Posterior vena cava (tissue), 2 donors: ENCODE measurements around the gene ATP10A. TPM values are rescaled to one million over a fixed set of nuclear protein-coding genes. Genes with fewer than 3 reads are reported as not detected.
A peak's percentile ranks its signal among the peaks of the same experiment; 100 is the strongest.
"Not testable (repeated sequence)": the region's sequence is repeated elsewhere in the genome, so short reads cannot be mapped to it uniquely, and the experiment has no call there.

Experiments
- DNase-seq: peaks from one replicate; pipeline ENCODE4 v3.0.0-alpha.2; 2020; ENCODE audit warnings: low spot score
- intact Hi-C, 2 donors: fragments of 100-400 bp; cut with DNase I; formaldehyde crosslinking; loops; one replicate each; pipeline versions ENCODE4 v1.14.1 to v1.14.2; 2022 to 2023
- total RNA-seq, 2 donors: library from RNA; stranded (reverse); fragmentation: NEBNext Ultra II Directional; extraction: Animal tissue kit (Norgen Biotek cat#: 25700); gene quantifications; one replicate each; pipeline ENCODE4 v1.2.1, GENCODE V29; 2021
- donor health status: DM: yes; HTN: yes; CAD: no.
- donor health status: DM: yes; HTN: yes; CAD: no.

Gene ATP10A
- total RNA-seq, 2 donors from 2014 or later, result 18.7 to 21.5 TPM

DNA sequence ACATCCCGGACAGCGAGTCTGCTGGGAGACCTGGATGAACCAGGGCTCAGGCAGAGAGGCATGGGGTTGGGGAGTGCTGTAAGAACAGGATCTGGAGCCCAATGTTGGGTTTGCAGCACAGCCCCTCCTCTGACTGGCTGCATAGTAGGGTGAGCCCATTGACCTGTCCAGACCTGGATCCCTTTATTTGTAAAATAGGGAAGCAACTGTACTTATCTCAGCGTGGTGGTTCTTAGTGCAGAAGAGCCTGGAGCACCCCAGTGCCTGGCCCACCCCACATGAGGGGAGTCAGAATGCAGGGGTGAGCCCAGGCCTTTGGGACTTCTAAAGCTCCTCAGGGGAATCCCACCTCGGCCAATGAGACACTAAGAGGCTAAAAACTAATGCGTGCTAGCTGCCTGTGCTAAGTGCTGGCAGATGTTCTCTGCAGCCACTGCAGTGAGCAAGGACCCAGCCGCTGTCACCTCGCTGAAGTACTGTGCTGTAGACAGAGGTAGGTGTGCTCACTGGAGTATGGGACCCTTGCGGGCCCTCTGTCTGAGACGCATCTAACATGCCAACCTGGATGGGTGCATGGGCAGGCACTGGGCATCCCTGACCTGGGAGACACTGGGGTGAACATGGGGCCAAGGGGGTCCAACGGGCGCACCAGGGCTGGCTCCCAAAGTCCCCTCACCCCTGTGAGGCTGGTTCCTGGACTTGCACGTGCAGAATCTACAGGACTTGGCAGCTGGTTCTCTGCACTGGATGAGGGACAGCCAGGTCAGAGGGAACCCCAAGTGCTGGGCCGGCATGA lies 95.6 kb downstream of the ATP10A start:
- DNase-seq, result no peak
- intact Hi-C loops, result no loop called here

DNA sequence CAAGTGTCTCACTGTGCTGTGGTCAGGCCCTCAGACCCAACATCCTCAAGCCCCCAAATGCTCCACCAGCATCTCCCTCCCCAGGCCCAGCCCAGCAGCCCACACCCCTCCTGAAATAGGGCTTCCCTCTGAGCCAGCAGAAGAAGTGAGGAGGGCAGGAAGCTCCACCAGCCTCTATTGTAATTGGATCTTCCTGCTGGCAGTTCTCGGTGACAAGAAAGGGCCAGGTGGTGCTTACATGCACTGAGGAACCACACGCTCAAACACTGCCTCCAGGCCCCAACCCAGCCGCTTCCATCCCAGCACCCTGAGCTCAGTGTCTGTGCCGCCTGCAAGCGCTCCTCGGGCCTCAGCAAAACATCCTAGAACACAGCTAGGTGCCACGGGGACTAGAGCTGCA lies 96.7 kb downstream of the ATP10A start:
- intact Hi-C loops, result no loop called here

GRCh38 chr15:25764980-25765735 lies 98.0 kb downstream of the ATP10A start:
- DNase-seq, result no peak
- intact Hi-C loops, result no loop called here

More for the DNA sequence above, 96.7 kb downstream of the ATP10A start:
- DNase-seq, result no peak

DNA sequence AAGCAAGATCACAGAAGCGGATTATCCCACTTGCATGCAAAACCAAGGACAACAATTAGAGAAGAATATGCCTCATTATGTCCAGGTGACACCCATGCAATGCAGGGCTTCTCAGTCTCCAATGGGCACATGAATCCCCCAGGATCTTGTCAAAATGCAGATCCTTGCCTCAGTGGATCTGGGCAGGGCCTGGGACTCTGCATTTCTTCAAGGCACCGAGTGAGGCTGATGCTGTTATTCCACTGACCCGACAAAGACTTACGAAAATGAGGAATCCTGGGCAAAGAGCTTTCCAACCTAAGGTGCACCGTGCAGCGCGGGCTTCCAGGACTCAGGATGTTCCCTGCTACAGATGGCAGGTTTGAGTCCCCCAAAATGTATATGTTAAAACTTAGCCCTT lies 99.2 kb downstream of the ATP10A start:
- DNase-seq, result no peak

DNA sequence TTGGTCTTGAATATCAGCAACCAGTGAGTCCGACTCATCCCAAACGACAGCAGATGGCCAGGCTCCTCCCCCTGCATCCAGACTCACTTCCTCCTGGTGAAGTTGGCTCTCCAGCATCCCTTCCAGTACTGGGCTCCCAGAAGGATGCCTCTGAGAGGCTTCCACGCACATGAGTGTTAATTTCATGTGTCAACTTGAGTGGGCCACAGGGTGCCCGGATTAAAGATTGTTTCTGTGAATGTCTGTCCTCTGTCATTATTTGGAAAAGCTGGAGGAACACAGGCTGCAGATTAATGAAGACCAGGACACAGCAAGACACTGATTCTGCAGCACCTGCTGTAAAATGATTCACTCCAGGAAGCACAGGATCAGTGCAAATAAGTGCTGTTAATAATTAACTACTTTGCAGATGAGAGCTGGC lies 99.8 kb downstream of the ATP10A start:
- intact Hi-C loops, result no loop called here
- peak; percentile 48 for DNase-seq

More for the DNA sequence above, 99.2 kb downstream of the ATP10A start:
- intact Hi-C loops, result no loop called here

DNA sequence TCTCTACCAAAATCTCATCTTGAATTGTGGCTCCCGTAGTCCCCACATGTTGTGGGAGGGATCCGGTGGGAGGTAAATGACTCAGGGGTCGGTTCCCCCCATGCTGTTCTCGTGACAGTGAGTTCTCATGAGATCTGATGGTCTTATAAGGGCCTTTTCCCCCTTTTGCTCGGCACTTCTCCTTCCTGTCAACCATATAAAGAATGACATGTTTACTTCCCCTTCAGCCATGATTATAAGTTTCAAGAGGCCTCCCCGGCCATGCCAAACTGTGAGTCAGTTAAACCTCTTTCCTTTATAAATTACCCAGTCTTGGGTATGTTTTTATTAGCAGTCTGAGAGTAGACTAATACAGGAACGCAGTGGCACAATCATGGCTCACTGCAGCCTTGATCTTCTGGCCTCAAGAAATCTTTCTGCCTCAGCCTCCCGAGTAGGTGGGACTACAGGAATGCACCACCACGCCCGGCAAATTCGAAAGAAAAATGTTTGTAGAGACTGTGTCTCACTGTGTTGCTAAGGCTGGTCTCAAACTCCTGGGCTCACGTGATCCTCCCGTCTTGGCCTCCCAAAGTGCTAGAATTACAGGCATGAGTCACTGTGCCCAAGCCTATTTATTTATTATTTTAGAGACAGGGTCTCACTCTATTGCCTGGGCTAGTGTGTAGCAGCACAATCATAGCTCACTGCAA lies 101.0 kb downstream of the ATP10A start:
- peak; percentile 35 for DNase-seq
- intact Hi-C loops, result no loop called here

- intact Hi-C loops, result no loop called here
- DNase-seq, result no peak
Observed at GRCh38 chr15:25759421-25759820, 103.7 kb downstream of the ATP10A start.

- DNase-seq, intact Hi-C loops: not testable (repeated sequence)
Observed at GRCh38 chr15:25758612-25759011, 104.5 kb downstream of the ATP10A start.

- no peak for DNase-seq
- intact Hi-C loops, result no loop called here
Observed at GRCh38 chr15:25743548-25744275, 119.4 kb downstream of the ATP10A start.

DNA sequence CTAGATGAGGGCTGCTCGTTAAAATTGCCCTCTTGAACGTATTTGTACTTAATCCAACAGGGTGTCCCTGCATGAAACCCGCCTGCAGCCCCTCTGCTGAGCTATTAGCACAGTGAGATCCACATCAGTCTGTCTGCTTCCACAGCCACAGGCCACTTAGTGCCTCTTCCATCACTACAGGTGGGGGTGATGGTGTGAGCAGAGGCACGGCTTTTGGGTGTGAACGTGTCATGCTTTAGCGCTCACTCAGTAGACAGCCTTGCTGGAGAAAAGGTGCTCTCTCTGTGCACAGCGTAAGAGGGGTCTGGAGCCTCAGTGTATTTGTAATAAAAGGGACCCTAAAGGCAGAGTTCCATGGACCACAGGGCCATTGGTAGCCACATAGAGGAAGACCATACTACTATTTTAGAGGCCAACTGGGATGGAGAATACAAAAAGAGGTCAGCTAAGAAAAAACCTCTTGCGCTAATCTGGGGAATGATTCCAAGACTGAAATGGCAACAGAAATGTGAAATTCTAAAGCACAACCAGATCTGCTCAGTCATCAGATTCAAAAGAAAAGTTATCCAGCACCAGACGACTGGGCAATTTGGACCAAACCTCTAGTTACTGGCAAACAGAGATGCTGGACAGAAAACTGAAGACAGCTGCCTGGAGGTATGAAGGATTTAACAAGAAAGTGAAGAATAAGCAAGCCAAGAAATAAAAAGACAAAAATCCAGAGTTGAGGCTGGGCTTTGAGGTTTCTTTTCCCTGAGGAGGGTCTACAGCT lies 120.2 kb downstream of the ATP10A start:
- intact Hi-C loops, result no loop called here
- no peak for DNase-seq

DNA sequence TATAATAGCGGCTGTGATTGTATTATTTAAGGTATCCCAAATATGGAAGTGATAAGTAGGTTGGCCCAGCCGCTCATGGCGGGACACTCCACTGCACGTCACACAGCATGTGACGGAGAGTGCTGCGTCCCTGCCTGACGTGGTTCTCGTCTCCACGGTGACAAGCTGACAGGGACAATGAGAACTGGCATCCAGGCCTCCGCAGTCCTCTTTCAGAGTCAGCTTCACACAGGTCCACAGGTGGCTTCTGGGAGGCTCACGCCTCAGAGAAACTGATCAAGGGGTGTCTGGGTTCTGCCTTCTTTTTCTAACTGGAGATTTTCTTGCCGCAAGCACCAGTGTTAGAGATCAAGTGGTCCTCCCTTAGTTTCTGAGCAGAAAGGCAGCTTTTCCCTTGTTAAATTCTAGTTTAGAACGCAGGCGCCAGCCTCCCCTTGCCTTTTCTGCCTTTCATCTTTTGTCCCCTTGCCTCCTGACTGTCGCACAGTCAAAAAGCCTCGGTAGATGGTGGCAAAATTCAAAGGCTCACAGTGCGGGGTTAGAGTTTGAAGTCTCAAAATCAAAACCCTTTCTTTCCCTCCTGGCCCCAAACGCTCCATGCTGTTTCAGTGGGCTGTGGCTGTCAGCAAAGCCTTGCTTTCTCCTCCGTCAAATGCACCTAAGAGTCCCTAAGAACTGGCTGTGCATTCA lies 120.9 kb downstream of the ATP10A start:
- intact Hi-C loops, result no loop called here
- no peak for DNase-seq

DNA sequence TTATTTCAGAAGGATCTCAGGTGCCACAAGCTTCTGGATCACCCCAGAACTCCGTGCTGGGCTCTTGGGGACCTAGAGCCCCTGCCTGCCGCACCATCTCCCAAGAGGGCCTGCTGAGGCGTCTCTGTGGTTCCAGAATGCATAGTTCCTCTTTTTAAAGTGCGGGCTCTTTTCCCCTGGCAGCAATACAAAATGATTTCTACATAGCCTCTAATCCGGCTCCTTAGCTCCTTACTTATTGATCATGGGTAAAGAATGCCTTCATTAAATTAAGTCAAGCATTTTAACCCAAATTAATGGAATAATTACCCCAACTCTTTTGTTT lies 121.9 kb downstream of the ATP10A start:
- DNase-seq, result no peak
- intact Hi-C loops, result no loop called here

GRCh38 chr15:25740383-25741255 lies 122.5 kb downstream of the ATP10A start:
- no peak for DNase-seq
- intact Hi-C loops, result no loop called here

DNA sequence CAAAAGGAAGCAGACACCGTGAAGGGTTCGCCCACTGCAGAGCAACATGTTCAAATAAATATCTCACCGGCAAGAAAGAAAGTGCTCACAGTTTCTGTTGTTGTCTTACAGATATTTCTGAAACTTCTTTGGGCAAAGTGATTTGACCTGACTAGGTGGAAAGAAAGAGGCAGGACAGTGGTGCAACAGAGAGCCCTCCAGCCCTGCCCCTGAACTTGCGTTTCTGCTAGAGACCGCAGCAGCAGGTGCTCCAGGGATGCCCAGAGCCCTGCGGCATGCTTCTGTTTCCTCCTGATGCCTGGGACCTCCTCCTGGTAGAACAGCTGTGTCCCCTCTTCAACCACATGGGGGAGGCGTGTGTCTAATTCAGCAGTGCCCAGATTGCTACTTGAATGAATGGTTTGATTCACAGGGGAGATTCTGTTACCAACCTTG lies 123.4 kb downstream of the ATP10A start:
- DNase-seq, result no peak
- intact Hi-C loops, result no loop called here

DNA sequence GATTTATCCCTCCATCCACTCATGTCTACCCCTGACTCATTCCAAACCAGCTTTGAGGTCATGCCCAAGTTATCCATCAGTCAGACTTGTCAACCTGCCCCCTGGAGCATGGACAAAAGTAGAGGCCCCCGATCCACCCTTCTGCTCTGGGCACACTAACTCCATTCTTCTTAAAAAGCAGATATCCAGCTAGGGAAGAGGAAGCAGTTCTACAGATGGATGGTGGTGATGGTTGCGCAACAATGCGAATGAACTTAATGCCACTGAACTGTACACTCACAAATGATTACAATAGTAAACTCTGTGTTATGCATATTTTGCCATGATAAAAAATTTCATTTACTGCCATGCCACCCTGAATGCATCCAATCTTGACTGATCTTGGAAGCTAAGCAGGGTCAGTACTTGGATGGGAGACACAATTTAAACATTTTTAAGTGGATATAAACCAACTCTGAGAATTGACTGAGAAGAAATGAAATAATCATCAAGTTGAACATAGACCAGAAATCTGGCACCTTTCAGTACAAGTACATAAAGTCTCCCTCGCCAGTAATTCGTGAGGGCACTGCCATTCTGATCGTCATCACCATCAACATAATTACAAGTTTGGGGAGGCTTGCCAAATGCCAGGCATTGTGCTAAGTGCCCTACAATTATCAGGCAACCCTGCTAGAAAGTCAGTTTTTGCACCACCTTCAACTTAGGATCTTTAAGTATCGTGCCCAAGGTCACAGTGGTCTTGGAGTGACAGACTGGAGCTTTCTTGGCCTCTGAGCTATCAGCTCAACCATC lies 124.8 kb downstream of the ATP10A start:
- intact Hi-C loops, result no loop called here
- no peak for DNase-seq

GRCh38 chr15:25737218-25737643 lies 125.9 kb downstream of the ATP10A start:
- DNase-seq, result no peak
- intact Hi-C loops, result no loop called here
